Smooth muscle cell (in vitro differentiated cells): Measurements from ENCODE around the gene DTX1. TPM values are rescaled to one million over a fixed set of nuclear protein-coding genes. Genes with fewer than 3 reads are reported as not detected.

Experiments
- DNase-seq: peaks from one replicate; lab custom pipeline; 2025; ENCODE audit not compliant: unreplicated experiment; lab: John Stamatoyannopoulos, UW
- H2AFZ ChIP-seq: fragments of 200-600 bp; sonication (generic); 2 replicates; pipeline ENCODE4 v1.6.0; 2016; ENCODE audit warnings: antibody characterized with exemption, low read depth, mild to moderate bottlenecking
- H3F3A ChIP-seq: fragments of 200-600 bp; sonication (generic); 2 replicates; pipeline ENCODE4 v1.6.0; 2017; ENCODE audit warnings: antibody characterized with exemption, low read depth
- H3K27ac ChIP-seq: fragments of 200-600 bp; sonication (generic); 2 replicates; pipeline ENCODE4 v1.5.1; 2016; ENCODE audit warnings: low read depth, mild to moderate bottlenecking
- H3K27me3 ChIP-seq: fragments of 200-600 bp; sonication (generic); 2 replicates; pipeline ENCODE4 v1.6.1; 2016; ENCODE audit warnings: low read depth, mild to moderate bottlenecking
- H3K36me3 ChIP-seq: fragments of 200-600 bp; sonication (generic); 2 replicates; pipeline ENCODE4 v1.5.1; 2016; ENCODE audit warnings: low read depth
- H3K4me1 ChIP-seq: fragments of 200-600 bp; sonication (generic); 2 replicates; pipeline ENCODE4 v1.5.1; 2016; ENCODE audit warnings: low read depth
- H3K4me2 ChIP-seq: fragments of 200-600 bp; sonication (generic); 2 replicates; pipeline ENCODE4 v1.6.0; 2016; ENCODE audit warnings: mild to moderate bottlenecking
- H3K4me3 ChIP-seq: fragments of 200-600 bp; sonication (generic); 2 replicates; pipeline ENCODE4 v1.5.1; 2016; ENCODE audit warnings: mild to moderate bottlenecking
- H3K79me2 ChIP-seq: fragments of 200-600 bp; sonication (generic); 2 replicates; pipeline ENCODE4 v1.6.0; 2016; ENCODE audit warnings: low read depth, mild to moderate bottlenecking
- H3K9ac ChIP-seq: fragments of 200-600 bp; sonication (generic); 2 replicates; pipeline ENCODE4 v1.6.0; 2016; ENCODE audit warnings: low read depth
- H3K9me3 ChIP-seq: fragments of 200-600 bp; sonication (generic); replicated peaks from 2 replicates; pipeline ENCODE4 v1.5.1; 2016; ENCODE audit warnings: low read depth
- H4K20me1 ChIP-seq: fragments of 200-600 bp; sonication (generic); 2 replicates; pipeline ENCODE4 v1.6.0; 2016; ENCODE audit warnings: low read depth
- CTCF ChIP-seq: fragments of 200-600 bp; sonication (generic); IDR thresholded peaks from 2 replicates; pipeline ENCODE4 v1.5.1; 2017; ENCODE audit warnings: borderline replicate concordance, mild to moderate bottlenecking, antibody characterized with exemption; ENCODE audit not compliant: insufficient read depth, poor library complexity, severe bottlenecking
- WGBS: methylation state at CpG from one replicate; pipeline ENCODE4 v1.1.7; 2016; ENCODE audit warnings: low lambda C conversion rate; 5-methylcytosine and 5-hydroxymethylcytosine counted together
- polyA plus RNA-seq: library from polyadenylated mRNA; unstranded; fragments of >200 nt; fragmentation: Nextera tagmentation; extraction: Ambion mirVana; gene quantifications from 2 replicates; pipeline ENCODE4 v1.2.1, GENCODE V29; 2016
- total RNA-seq: library from RNA; depleted of rRNA; stranded (reverse); fragments of >200 nt; gene quantifications from 2 replicates; pipeline ENCODE4 v1.2.3, GENCODE V29; 2014

Gene DTX1
- total and polyA plus RNA-seq, 2 experiments from 2014 or later: 0.09 to 1.1 TPM

GRCh38 chr12:113133036-113133435 lies 76.5 kb downstream of the DTX1 start:
- no peaks in the 10 kb centered on the region for H3F3A ChIP-seq
- H3K27ac ChIP-seq: no peak overlapping the region
- H3K4me3 ChIP-seq: no peak overlapping the region
- H3K4me2 ChIP-seq: no peak overlapping the region
- no peaks in the 10 kb centered on the region for H3K36me3 ChIP-seq
- no peak overlapping the region for H3K9ac ChIP-seq
- no peak overlapping the region for H2AFZ ChIP-seq
- no peaks in the 10 kb centered on the region for H3K9me3 ChIP-seq
- no peak for TF ChIP-seq CTCF
- no peaks in the 10 kb centered on the region for H3K79me2 ChIP-seq
- DNase-seq: no peak
- WGBS: 41% methylated on average over 6 of the region's 6 CpGs
- H4K20me1 ChIP-seq: no peaks in the 10 kb centered on the region
- H3K4me1 ChIP-seq: no peaks in the 10 kb centered on the region
- peaks cover 16% of the 10 kb centered on the region for H3K27me3 ChIP-seq

- Histone ChIP-seq H3K9me3 (no peaks in the 10 kb centered on the region), H3K36me3 (no peaks in the 10 kb centered on the region), H3F3A (no peaks in the 10 kb centered on the region), H3K79me2 (no peaks in the 10 kb centered on the region), H3K4me3 (no peak overlapping the region), H2AFZ (no peak overlapping the region), H3K4me2 (no peak overlapping the region), H4K20me1 (no peaks in the 10 kb centered on the region), H3K9ac (no peak overlapping the region), H3K27ac (no peak overlapping the region), H3K4me1 (no peaks in the 10 kb centered on the region), H3K27me3 (peaks cover 16% of the 10 kb centered on the region)
- 85% methylated on average over 3 of the region's 3 CpGs for WGBS
- no peak for DNase-seq
- TF ChIP-seq CTCF: no peak
Measured at GRCh38 chr12:113133666-113134065, 77.1 kb downstream of the DTX1 start.

GRCh38 chr12:113134071-113134470 lies 77.5 kb downstream of the DTX1 start:
- DNase-seq: no peak
- H3K4me3 ChIP-seq: no peak overlapping the region

More at GRCh38 chr12:113134071-113134470, 77.5 kb downstream of the DTX1 start:
- H3K4me2 ChIP-seq: no peak overlapping the region
- no peaks in the 10 kb centered on the region for H3K4me1 ChIP-seq
- H3F3A ChIP-seq: no peaks in the 10 kb centered on the region
- H2AFZ ChIP-seq: no peak overlapping the region
- no peak overlapping the region for H3K9ac ChIP-seq
- H3K79me2 ChIP-seq: no peaks in the 10 kb centered on the region
- peaks cover 16% of the 10 kb centered on the region for H3K27me3 ChIP-seq
- H3K9me3 ChIP-seq: no peaks in the 10 kb centered on the region
- TF ChIP-seq CTCF: no peak
- no peaks in the 10 kb centered on the region for H3K36me3 ChIP-seq
- H3K27ac ChIP-seq: no peak overlapping the region
- no peaks in the 10 kb centered on the region for H4K20me1 ChIP-seq
- 83% methylated on average over 2 of the region's 2 CpGs for WGBS
